Lower lobe of right lung (tissue), 2 donors: ENCODE results near the gene UVSSA. TPM values are rescaled to one million over a fixed set of nuclear protein-coding genes. Genes with fewer than 3 reads are reported as not detected.
A peak's percentile ranks its signal among the peaks of the same experiment; 100 is the strongest.
"Not testable (repeated sequence)": the region's sequence is repeated elsewhere in the genome, so short reads cannot be mapped to it uniquely, and the experiment has no call there.

Experiments used
- ATAC-seq, 2 donors: fragments of 200-7000 bp; cut with Tn5 transposase; one replicate each; pipeline ENCODE4 v1.9.1; 2020 to 2022; ENCODE audit warnings: mild to moderate bottlenecking in 2 of 2, moderate library complexity in 2 of 2
- DNase-seq: peaks from one replicate; pipeline ENCODE4 v3.0.0-alpha.2; 2020
- H3K27ac ChIP-seq: fragments of 200-600 bp; one replicate; pipeline ENCODE4 v1.8.0; 2022
- H3K27me3 ChIP-seq: fragments of 200-600 bp; one replicate; pipeline ENCODE4 v1.8.0; 2022; ENCODE audit warnings: low read depth
- H3K36me3 ChIP-seq: fragments of 200-600 bp; one replicate; pipeline ENCODE4 v1.8.0; 2022; ENCODE audit warnings: mild to moderate bottlenecking
- H3K4me1 ChIP-seq: fragments of 200-600 bp; one replicate; pipeline ENCODE4 v1.8.0; 2022
- H3K4me3 ChIP-seq: fragments of 200-600 bp; one replicate; pipeline ENCODE4 v1.8.0; 2022; ENCODE audit warnings: mild to moderate bottlenecking
- H3K9me3 ChIP-seq: fragments of 200-600 bp; one replicate; pipeline ENCODE4 v1.8.0; 2022
- intact Hi-C: fragments of 100-400 bp; cut with DNase I; formaldehyde crosslinking; loops from one replicate; pipeline ENCODE4 v1.11.0; 2022
- total RNA-seq: library from RNA; stranded (reverse); fragmentation: NEBNext Ultra II Directional; extraction: Animal tissue kit (Norgen Biotek cat#: 25700); gene quantifications from one replicate; pipeline ENCODE4 v1.2.1, GENCODE V29; 2021
- TF ChIP-seq, protein P1 (sequence below): fragments of 200-600 bp; IDR thresholded peaks from one replicate; pipeline ENCODE4 v1.8.0; 2022; ENCODE audit warnings: antibody characterized with exemption, mild to moderate bottlenecking
- donor health status: DM: no; HTN: yes; CAD: no; lungs with severe emphysema.

The UVSSA gene
- total RNA-seq, 1 donor from 2014 or later, result 27.9 TPM

DNA sequence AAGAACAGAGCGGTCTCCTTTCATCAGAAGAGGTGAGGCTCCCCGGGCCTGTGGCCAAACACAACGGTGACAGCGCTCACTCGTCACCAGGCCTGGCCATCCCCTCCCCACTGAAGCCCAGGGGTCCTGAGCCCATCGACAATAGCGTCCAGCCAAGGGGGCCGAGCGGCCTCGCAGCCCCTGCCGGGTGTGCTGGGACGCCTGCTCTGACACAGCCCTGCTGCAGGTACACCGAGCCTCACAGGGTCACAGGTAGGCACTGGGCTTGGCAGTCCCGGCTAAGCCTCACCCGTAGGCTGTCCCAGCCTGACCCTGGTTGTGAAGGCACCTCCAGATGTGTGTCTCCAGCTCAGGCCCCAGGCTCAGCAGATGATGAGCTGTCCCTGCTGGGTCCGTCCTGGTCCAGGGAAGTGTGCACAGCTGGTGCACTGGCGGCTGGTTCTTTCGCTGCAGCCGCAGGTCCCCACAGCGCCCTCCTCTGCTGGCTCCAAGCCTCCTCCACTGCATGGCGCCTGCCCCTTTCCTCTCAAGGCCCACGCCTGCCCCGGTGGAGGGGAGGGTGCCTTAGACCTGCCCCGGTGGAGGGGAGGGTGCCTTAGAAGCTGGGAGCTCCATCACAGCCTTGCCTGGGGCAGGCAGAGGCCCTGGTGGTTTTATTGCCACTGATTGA lies 21.5 kb downstream of the UVSSA start:
- Histone ChIP-seq H3K9me3 (no peaks in the 10 kb centered on the region), H3K4me1 (peaks cover 13% of the 10 kb centered on the region), H3K36me3 (peaks cover 50% of the 10 kb centered on the region), H3K4me3 (no peak overlapping the region), H3K27me3 (no peaks in the 10 kb centered on the region), H3K27ac (no peak overlapping the region)
- TF ChIP-seq, protein P1, sequence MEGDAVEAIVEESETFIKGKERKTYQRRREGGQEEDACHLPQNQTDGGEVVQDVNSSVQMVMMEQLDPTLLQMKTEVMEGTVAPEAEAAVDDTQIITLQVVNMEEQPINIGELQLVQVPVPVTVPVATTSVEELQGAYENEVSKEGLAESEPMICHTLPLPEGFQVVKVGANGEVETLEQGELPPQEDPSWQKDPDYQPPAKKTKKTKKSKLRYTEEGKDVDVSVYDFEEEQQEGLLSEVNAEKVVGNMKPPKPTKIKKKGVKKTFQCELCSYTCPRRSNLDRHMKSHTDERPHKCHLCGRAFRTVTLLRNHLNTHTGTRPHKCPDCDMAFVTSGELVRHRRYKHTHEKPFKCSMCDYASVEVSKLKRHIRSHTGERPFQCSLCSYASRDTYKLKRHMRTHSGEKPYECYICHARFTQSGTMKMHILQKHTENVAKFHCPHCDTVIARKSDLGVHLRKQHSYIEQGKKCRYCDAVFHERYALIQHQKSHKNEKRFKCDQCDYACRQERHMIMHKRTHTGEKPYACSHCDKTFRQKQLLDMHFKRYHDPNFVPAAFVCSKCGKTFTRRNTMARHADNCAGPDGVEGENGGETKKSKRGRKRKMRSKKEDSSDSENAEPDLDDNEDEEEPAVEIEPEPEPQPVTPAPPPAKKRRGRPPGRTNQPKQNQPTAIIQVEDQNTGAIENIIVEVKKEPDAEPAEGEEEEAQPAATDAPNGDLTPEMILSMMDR, result no peak
- no peak for ATAC-seq
- peak; percentile 41 for DNase-seq
- intact Hi-C loops, result no loop called here

DNA sequence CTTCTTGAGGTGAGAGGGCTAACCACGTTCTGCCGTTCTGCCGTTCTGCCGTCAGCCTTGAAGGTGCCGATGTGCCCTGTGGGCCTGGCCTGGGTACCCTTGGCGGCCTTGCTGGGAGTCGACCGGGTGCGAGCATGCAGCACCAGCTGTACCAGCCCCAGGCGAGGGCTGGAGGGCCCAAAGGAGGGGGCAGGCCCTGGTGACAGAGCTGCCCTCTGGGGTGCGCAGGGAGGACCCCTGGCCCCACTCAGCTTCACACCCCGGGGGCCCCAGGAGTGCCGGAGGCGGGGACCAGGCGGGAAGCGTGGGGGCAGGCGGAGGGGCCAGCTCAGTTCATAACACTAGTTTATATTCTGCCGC lies 22.1 kb downstream of the UVSSA start:
- ATAC-seq (no peak), DNase-seq (peak; percentile 34)
- Histone ChIP-seq H3K9me3 (no peaks in the 10 kb centered on the region), H3K27me3 (no peaks in the 10 kb centered on the region), H3K4me1 (peaks cover 13% of the 10 kb centered on the region), H3K27ac (no peak overlapping the region), H3K4me3 (no peak overlapping the region), H3K36me3 (peaks cover 55% of the 10 kb centered on the region)
- intact Hi-C loops, result no loop called here
- TF ChIP-seq, protein P1, result no peak

DNA sequence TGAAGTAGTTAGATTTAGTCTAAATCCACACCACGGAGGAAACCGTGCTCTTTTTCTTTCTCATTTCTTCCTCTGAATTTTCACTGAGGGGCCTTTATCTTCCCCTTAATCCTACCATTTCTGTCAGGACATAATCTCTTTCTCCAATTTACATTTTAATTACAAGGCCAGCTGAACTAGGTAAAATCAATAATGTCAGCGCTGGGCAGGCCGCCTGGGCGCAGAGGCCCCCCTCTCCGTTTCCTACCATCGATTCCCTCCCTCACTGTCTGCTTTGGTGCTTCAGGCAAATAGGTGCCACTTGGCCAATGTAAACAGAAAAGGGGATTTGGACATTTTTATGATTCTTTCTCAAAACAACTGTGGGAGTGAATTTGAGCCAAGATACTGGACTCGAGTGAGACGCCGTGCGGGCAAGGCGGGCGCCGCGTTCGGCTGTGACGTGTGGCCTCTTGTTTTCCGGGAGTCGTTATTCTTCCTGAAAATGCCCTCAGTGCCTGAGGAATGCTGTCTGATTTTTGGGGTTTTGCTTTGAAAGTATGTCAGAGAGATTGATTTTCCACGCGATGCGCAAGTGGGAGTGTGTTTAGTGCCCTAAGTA lies 22.6 kb downstream of the UVSSA start:
- intact Hi-C loops, result no loop called here
- peak; percentile 8 for DNase-seq
- no peaks in the 10 kb centered on the region for H3K9me3 ChIP-seq
- TF ChIP-seq, protein P1, result no peak
- H3K36me3 ChIP-seq, result peaks cover 59% of the 10 kb centered on the region
- no peak overlapping the region for H3K4me3 ChIP-seq
- H3K27me3 ChIP-seq, result no peaks in the 10 kb centered on the region
- no peak overlapping the region for H3K27ac ChIP-seq
- ATAC-seq, result no peak
- peaks cover 13% of the 10 kb centered on the region for H3K4me1 ChIP-seq

DNA sequence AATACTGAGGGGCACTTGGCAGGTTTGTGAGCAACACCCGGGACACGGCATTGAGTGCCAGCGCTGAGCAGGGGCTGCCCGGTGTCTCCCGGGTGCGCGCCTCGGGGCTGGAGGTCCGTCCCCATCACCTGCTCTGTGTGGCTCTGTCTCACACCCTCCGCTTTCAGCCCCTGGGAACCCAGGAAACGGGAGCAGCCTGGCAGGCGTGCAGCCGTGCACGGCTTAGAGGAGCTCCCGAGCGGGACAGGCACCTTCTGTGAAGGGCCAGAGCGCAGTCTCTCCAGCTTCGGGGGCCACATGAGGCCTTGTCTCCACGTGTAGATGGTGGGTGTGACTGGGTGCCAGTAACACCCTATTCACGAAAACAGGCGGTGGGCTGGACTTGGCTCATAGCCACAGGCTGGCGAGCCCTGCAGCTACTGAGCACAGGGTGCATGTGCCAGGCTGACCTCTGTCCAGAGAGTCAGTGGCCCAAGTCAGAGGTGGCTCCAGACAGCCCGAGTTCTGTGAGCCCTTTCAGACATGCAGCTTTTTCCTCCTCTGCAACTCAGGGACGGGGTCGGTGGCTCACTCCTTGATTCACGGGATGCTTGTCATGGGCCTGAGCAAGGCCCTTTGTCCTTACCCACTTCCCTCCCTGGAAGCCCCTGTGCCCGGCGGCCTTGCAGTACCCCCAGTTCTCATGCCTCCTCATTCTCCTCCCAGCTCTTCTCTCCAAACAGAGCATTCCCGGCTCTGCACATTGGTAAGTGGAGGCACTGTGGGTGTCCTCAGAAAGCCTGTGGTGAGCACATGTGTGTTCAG lies 23.5 kb downstream of the UVSSA start:
- peaks cover 4% of the 10 kb centered on the region for H3K4me1 ChIP-seq
- no peak for ATAC-seq
- intact Hi-C loops, result no loop called here
- H3K36me3 ChIP-seq, result peaks cover 68% of the 10 kb centered on the region
- H3K27ac ChIP-seq, result no peak overlapping the region
- H3K27me3 ChIP-seq, result no peaks in the 10 kb centered on the region
- no peaks in the 10 kb centered on the region for H3K9me3 ChIP-seq
- no peak overlapping the region for H3K4me3 ChIP-seq
- peak; percentile 43 for DNase-seq
- TF ChIP-seq, protein P1, result no peak

DNA sequence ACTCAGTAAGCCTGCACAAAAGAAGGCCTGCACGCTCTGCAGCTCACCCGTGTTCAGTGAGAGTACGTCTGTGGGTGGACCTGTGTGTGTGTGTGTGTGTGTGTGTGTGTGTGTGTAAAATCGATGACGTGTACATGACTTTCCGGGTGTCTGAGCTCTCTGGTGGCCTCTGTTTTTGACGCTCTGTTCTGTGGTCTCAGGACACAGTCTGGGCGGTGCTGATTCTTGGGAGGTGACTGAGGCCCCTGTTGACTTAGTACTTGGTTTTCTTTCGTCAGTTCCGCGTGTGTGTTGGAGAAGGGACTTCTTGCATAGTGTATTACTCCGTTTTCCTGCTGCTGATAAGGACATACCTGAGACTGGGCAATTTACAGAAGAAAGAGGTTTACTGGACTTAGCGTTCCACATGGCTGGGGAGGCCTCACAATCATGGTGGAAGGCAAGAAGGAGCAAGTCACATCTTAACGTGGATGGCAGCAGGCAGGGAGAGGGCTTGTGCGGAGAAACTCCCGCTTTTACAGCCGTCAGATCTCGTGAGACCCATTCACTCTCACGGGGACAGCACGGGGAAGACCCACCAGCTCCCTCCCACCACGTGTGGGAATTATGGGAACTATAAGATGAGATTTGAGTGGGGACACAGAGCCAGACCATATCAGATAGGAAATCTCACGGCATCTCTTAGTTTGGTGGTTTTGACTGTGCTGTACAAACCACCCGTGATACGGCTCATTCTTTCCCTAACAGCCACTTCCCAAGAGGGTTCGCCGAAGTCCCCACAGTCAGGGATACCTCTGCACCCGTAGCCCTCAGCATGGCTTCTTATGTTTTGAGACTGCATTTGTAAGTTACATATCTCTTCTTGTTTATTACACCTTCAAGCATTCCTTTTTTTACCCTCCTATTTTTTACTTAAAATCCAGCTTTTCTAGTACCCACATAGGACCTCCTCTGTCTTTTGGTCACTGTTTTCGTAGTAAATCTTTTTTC lies 24.5 kb downstream of the UVSSA start:
- DNase-seq (peak; percentile 21), ATAC-seq (no peak)
- TF ChIP-seq, protein P1, result no peak
- Histone ChIP-seq H3K27me3 (no peaks in the 10 kb centered on the region), H3K36me3 (peaks cover 71% of the 10 kb centered on the region), H3K4me3 (no peak overlapping the region), H3K9me3 (no peaks in the 10 kb centered on the region), H3K27ac (no peak overlapping the region), H3K4me1 (no peaks in the 10 kb centered on the region)
- intact Hi-C loops, result no loop called here

DNA sequence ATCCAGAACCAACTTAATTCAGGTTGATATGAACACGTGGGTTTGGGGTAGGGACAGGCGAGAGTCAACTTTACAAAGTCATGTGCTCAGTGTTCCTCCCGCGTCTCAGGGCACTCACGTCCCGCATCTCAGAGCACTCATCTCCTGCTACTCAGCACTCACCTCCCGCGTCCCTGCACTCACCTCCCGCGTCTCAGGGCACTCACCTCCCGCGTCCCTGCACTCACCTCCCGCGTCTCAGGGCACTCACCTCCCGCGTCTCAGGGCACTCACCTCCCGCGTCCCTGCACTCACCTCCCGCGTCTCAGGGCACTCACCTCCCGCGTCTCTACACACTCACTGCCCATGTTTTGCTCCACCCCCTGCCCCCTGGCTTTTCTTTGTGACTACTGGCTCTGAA lies 25.6 kb downstream of the UVSSA start:
- H3K4me1 ChIP-seq, intact Hi-C loops, H3K9me3 ChIP-seq, ATAC-seq, H3K27me3 ChIP-seq, H3K4me3 ChIP-seq, H3K27ac ChIP-seq: not testable (repeated sequence)
- DNase-seq, result peak; percentile 12
- peaks cover 71% of the 10 kb centered on the region for H3K36me3 ChIP-seq
